Testis (tissue), 2 donors: Measurements from ENCODE around the gene NDST1.

Source experiments
- CTCF ChIP-seq, 3 experiments: fragments of 450-650 bp in 2 of 3; fragments of 200-600 bp in 1 of 3; sonication (generic) in 1 of 3; IDR thresholded peaks; one replicate each; pipeline ENCODE4 v1.5.1; 2016 to 2019; ENCODE audit warnings: antibody characterized with exemption in 3 of 3, mild to moderate bottlenecking in 2 of 3, moderate library complexity in 1 of 3
- POLR2A ChIP-seq: fragments of 450-650 bp; IDR thresholded peaks from one replicate; pipeline ENCODE4 v1.6.1; 2017; ENCODE audit warnings: antibody characterized with exemption, mild to moderate bottlenecking, moderate library complexity

- TF ChIP-seq POLR2A (no peak), CTCF (IDR thresholded peaks at IDR 0.05) (no peak)
These were observed 2.1 kb upstream of the NDST1 start for GRCh38 chr5:150505816-150506215.
